PC-9 (cell line): Measurements from ENCODE around the gene MTA3. TPM values are rescaled to one million over a fixed set of nuclear protein-coding genes. Genes with fewer than 3 reads are reported as not detected.

ENCODE experiments used
- BruUV-seq: library from RNA; stranded (reverse); fragments of 400-500 nt; replicated peaks from 2 replicates; lab custom pipeline; 2021; lab: Mats Ljungman, UMichigan
- CTCF ChIA-PET: fragments of 300-600 bp; sonication (Branson Sonifier 250); formaldehyde crosslinking; loops from one replicate; lab custom pipeline; 2022; ENCODE audit warnings: antibody characterized with exemption; lab: Charles Lee
- POLR2A ChIA-PET: fragments of 300-600 bp; sonication (Branson Sonifier 250); formaldehyde crosslinking; loops from one replicate; lab custom pipeline; 2022; ENCODE audit warnings: antibody characterized with exemption; ENCODE audit not compliant: unreplicated experiment; lab: Charles Lee
- DNase-seq, 2 experiments: peaks; one replicate each; pipeline versions ENCODE4 v3.0.0 to v3.0.0-alpha.2; 2015 to 2022; ENCODE audit warnings: mixed read lengths in 1 of 2
- H2AFZ ChIP-seq: fragments of 200-600 bp; sonication (generic); 2 replicates; pipeline ENCODE4 v1.8.1; 2017; ENCODE audit warnings: antibody characterized with exemption
- H3F3A ChIP-seq: fragments of 200-600 bp; sonication (generic); 2 replicates; pipeline ENCODE4 v1.8.1; 2017; ENCODE audit warnings: antibody characterized with exemption, mild to moderate bottlenecking, low read depth; ENCODE audit not compliant: insufficient read depth
- H3K27ac ChIP-seq: fragments of 200-600 bp; sonication (generic); 2 replicates; pipeline ENCODE4 v1.6.1; 2016; ENCODE audit warnings: mixed run types
- H3K27me3 ChIP-seq: fragments of 200-600 bp; sonication (generic); 2 replicates; pipeline ENCODE4 v1.6.1; 2016; ENCODE audit warnings: low read depth, mixed run types; ENCODE audit not compliant: insufficient read depth
- H3K36me3 ChIP-seq: fragments of 200-600 bp; sonication (generic); 2 replicates; pipeline ENCODE4 v1.6.1; 2016; ENCODE audit warnings: low read depth, mixed run types
- H3K4me1 ChIP-seq: fragments of 200-600 bp; sonication (generic); replicated peaks from 2 replicates; pipeline ENCODE4 v1.6.1; 2016; ENCODE audit warnings: mixed run types; ENCODE audit not compliant: insufficient read depth
- H3K4me2 ChIP-seq: fragments of 200-600 bp; sonication (generic); 2 replicates; pipeline ENCODE4 v1.6.1; 2017; ENCODE audit warnings: mixed run types
- H3K4me3 ChIP-seq: fragments of 200-600 bp; sonication (generic); 2 replicates; pipeline ENCODE4 v1.6.1; 2016; ENCODE audit warnings: mixed run types
- H3K79me2 ChIP-seq: fragments of 200-600 bp; sonication (generic); 2 replicates; pipeline ENCODE4 v1.6.1; 2017; ENCODE audit warnings: low read depth, mixed run types
- H3K9me2 ChIP-seq: fragments of 200-600 bp; sonication (generic); 2 replicates; pipeline ENCODE4 v1.8.1; 2017; ENCODE audit warnings: mild to moderate bottlenecking; ENCODE audit not compliant: insufficient read depth
- H3K9me3 ChIP-seq: fragments of 200-600 bp; sonication (generic); 2 replicates; pipeline ENCODE4 v1.8.1; 2016; ENCODE audit warnings: low read depth; ENCODE audit not compliant: insufficient read depth
- H4K20me1 ChIP-seq: fragments of 200-600 bp; sonication (generic); 2 replicates; pipeline ENCODE4 v1.8.1; 2017; ENCODE audit not compliant: insufficient read depth
- CTCF ChIP-seq: fragments of 200-600 bp; sonication (generic); conservative IDR thresholded peaks from 2 replicates; pipeline ENCODE4 v1.6.1; 2017; ENCODE audit warnings: mixed run types, antibody characterized with exemption, mild to moderate bottlenecking, moderate library complexity
- EZH2 ChIP-seq: fragments of 200-600 bp; sonication (generic); IDR thresholded peaks from 2 replicates; pipeline ENCODE4 v1.8.0; 2017; ENCODE audit warnings: antibody characterized with exemption, low read depth
- intact Hi-C: fragments of 100-400 bp; cut with micrococcal nuclease; formaldehyde crosslinking; loops from one replicate; pipeline ENCODE4 v1.10.0; 2022; ENCODE audit not compliant: unreplicated experiment
- total RNA-seq: library from RNA; stranded (reverse); gene quantifications from 2 replicates; pipeline ENCODE4 v1.2.3, GENCODE V29; 2021

Gene MTA3
- total RNA-seq, 1 experiment from 2014 or later: 89.8 TPM

DNA sequence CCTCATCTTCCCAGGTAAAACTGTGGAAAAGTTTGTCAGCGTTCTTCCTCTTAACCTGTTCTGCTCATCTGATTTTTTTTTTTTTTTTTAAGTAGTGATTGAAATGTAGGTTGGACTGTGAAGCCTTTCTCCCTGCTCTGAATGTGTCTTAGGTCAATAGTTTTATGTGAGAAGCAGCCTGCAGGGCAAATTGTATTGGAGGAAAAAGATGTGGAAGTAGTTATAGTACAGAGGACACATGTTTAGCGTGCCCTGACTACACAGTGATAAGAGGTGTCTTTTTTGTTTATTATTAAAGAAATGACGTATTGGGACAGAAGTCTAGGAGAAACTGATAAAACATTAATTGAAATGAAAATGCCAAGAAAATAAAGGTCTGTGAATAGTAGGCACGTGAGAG, 1.5 kb downstream of the MTA3 start:
- Histone ChIP-seq H3K9me2 (no peaks in the 10 kb centered on the region), H3K36me3 (peaks cover 26% of the 10 kb centered on the region), H3K27me3 (no peaks in the 10 kb centered on the region), H3K4me2 (peak overlapping the region; percentile 97), H3K4me3 (peak overlapping the region; percentile 76), H3K27ac (peak overlapping the region; percentile 7), H3K4me1 (peaks cover 45% of the 10 kb centered on the region), H3K9me3 (no peaks in the 10 kb centered on the region), H3F3A (peaks cover 34% of the 10 kb centered on the region), H2AFZ (peak overlapping the region; percentile 30), H4K20me1 (peaks cover 6% of the 10 kb centered on the region; the same call in 1 of the 2 replicates), H3K79me2 (peaks cover 49% of the 10 kb centered on the region)
- BruUV-seq: no TSS peak
- no peak for TF ChIP-seq CTCF
- TF ChIP-seq EZH2: no peak
- intact Hi-C loops: no loop called here
- DNase-seq: peak in 1 of 2 experiments; percentile 64
- CTCF ChIA-PET: no interaction called here
- POLR2A ChIA-PET: no interaction called here

DNA sequence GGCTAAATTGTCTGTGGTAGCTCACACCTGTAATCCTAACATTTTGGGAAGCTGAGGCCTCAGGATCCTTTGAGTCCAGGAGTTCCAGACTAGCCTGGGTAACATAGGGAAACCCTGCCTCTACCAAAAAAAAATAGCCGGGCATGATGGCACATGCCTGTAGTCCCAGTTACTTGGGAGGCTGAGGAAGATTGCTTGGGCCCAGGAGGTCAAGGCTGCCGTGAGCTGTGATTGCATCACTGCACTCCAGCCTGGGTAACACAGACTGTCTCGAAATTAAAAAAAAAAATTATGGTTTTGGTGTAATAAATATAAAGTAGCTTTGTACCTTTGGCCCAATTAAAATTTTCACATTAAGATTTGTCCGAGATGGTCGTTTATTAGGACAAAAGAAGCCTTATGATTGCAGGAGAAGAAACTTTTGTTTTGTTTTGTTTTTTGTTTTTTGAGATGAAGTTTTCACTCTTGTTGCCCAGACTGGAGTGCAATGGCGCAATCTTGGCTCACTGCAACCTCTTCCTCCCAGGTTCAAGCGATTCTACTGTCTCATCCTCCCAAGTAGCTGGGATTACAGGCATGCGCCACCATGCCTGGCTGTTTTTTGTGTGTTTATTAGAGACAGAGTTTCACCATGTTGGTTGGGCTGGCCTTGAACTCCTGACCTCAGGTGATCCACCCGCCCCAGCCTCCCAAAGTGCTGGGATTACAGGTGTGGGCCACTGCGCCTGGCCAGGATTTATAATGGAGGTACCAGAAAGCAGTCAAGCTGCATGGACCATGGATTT, 4.1 kb downstream of the MTA3 start:
- ChIA-PET POLR2A (no interaction called here), CTCF (interaction anchor here (0.6 kb wide), 1 partner anchor 187 kb away, joined by 13 read pairs; no protein-coding TSS in a partner anchor)
- Histone ChIP-seq H4K20me1 (peaks cover 20% of the 10 kb centered on the region), H3K4me2 (no peak overlapping the region), H3K9me3 (no peaks in the 10 kb centered on the region), H3K27me3 (no peaks in the 10 kb centered on the region), H3K4me3 (no peak overlapping the region), H3K9me2 (no peaks in the 10 kb centered on the region), H3K36me3 (peaks cover 34% of the 10 kb centered on the region), H3K4me1 (peaks cover 27% of the 10 kb centered on the region), H3K79me2 (peaks cover 73% of the 10 kb centered on the region), H2AFZ (no peak overlapping the region), H3F3A (peaks cover 21% of the 10 kb centered on the region), H3K27ac (no peak overlapping the region)
- intact Hi-C loops: no loop called here
- TF ChIP-seq EZH2 (no peak), CTCF (no peak)
- no peak for DNase-seq
- BruUV-seq: no TSS peak

- no peak for DNase-seq
- Histone ChIP-seq H3K4me1 (peaks cover 21% of the 10 kb centered on the region), H3K4me3 (no peak overlapping the region), H3K9me2 (no peaks in the 10 kb centered on the region), H4K20me1 (peaks cover 20% of the 10 kb centered on the region), H3F3A (peaks cover 18% of the 10 kb centered on the region; the same call in 1 of the 2 replicates), H3K36me3 (peaks cover 34% of the 10 kb centered on the region), H2AFZ (no peak overlapping the region), H3K27ac (no peak overlapping the region), H3K79me2 (peaks cover 79% of the 10 kb centered on the region), H3K4me2 (no peak overlapping the region), H3K27me3 (no peaks in the 10 kb centered on the region), H3K9me3 (no peaks in the 10 kb centered on the region)
- no peak for TF ChIP-seq CTCF
- TF ChIP-seq EZH2: no peak
- BruUV-seq: no TSS peak
- POLR2A ChIA-PET: interaction anchor here (0.7 kb wide), 1 partner anchor 1975 kb away, joined by 3 read pairs; no protein-coding TSS in a partner anchor
- CTCF ChIA-PET: interaction anchor here (0.6 kb wide), 1 partner anchor 188 kb away, joined by 13 read pairs; no protein-coding TSS in a partner anchor
- intact Hi-C loops: no loop called here
Observed at GRCh38 chr2:42573256-42573655, 4.8 kb downstream of the MTA3 start.
